Vagina (tissue), 2 donors: ENCODE results near the gene TSC22D2. TPM values are rescaled to one million over a fixed set of nuclear protein-coding genes. Genes with fewer than 3 reads are reported as not detected.

Experiments
- DNase-seq, 2 donors: peaks; one replicate each; pipeline ENCODE4 v3.0.0-alpha.2; 2017; ENCODE audit errors: extremely low spot score in 2 of 2
- H3K27ac ChIP-seq: fragments of 200-600 bp; sonication (generic); one replicate; pipeline ENCODE4 v1.5.1; 2019
- H3K27me3 ChIP-seq: fragments of 200-600 bp; sonication (generic); one replicate; pipeline ENCODE4 v1.5.1; 2019
- H3K36me3 ChIP-seq, 2 donors: fragments of 200-600 bp; sonication (generic); one replicate each; pipeline ENCODE4 v1.5.1; 2017 to 2019
- H3K4me1 ChIP-seq: fragments of 200-600 bp; sonication (generic); one replicate; pipeline ENCODE4 v1.5.1; 2019
- H3K4me3 ChIP-seq, 2 donors: fragments of 200-600 bp; sonication (generic); 1 replicate in 1 of 2; 2 replicates in 1 of 2; pipeline ENCODE4 v1.5.1; 2016 to 2019
- H3K9me3 ChIP-seq: fragments of 200-600 bp; sonication (generic); one replicate; pipeline ENCODE4 v1.5.1; 2019
- POLR2A ChIP-seq, 2 donors: fragments of 450-650 bp; IDR thresholded peaks; one replicate each; pipeline ENCODE4 v1.6.1; 2017; ENCODE audit warnings: antibody characterized with exemption in 2 of 2, mild to moderate bottlenecking in 2 of 2, moderate library complexity in 2 of 2
- POLR2AphosphoS5 ChIP-seq, 2 donors: sonication (generic); formaldehyde crosslinking; IDR thresholded peaks; one replicate each; pipeline ENCODE4 v1.9.0; 2017; ENCODE audit warnings: antibody characterized with exemption in 2 of 2, mild to moderate bottlenecking in 2 of 2, low read depth in 1 of 2; ENCODE audit not compliant: insufficient read depth in 1 of 2
- intact Hi-C: fragments of 100-400 bp; cut with DNase I; formaldehyde crosslinking; loops from one replicate; pipeline ENCODE4 v1.15.1; 2023
- total RNA-seq: library from RNA; depleted of rRNA; stranded (reverse); fragments of >200 nt; gene quantifications from one replicate; pipeline ENCODE4 v1.2.3, GENCODE V29; 2016
- TF ChIP-seq, protein P1 (sequence below), 3 experiments: fragments of 450-650 bp in 2 of 3; fragments of 200-600 bp in 1 of 3; sonication (generic) in 1 of 3; IDR thresholded peaks; one replicate each; pipeline ENCODE4 v1.5.1; 2017 to 2019; ENCODE audit warnings: antibody characterized with exemption in 3 of 3, mild to moderate bottlenecking in 2 of 3, moderate library complexity in 2 of 3

Gene TSC22D2
- total RNA-seq, 1 donor from 2014 or later: 35.6 TPM

DNA sequence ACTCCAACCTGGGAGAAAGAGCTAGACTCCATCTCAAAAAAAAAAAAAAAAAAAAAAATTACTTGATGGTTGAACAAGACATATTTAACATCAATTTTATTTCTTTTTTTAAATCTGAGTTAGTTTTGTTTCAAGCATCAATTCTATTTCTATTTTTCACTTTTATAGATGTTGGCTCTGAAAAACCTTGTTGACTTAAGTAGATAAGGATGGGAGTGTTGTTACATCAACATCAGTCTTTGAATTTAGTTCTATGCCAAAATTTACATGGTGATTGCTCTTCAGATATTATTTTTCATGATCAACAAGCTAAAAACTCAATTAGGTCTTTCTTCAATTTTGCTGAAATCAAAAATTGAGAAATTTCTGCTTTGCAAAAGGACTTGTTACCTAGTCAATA is 71.3 kb downstream of the TSC22D2 start:
- Histone ChIP-seq H3K36me3 (no peaks in the 10 kb centered on the region), H3K4me1 (no peaks in the 10 kb centered on the region), H3K4me3 (no peak overlapping the region), H3K27ac (no peak overlapping the region), H3K9me3 (no peaks in the 10 kb centered on the region), H3K27me3 (no peaks in the 10 kb centered on the region)
- intact Hi-C loops: no loop called here
- TF ChIP-seq POLR2AphosphoS5 (IDR thresholded peaks at IDR 0.05; ENCODE audit: insufficient read depth in 1 of 2, low read depth in 1 of 2): no peak
- no peak for TF ChIP-seq POLR2A (IDR thresholded peaks at IDR 0.05)
- TF ChIP-seq, protein P1, sequence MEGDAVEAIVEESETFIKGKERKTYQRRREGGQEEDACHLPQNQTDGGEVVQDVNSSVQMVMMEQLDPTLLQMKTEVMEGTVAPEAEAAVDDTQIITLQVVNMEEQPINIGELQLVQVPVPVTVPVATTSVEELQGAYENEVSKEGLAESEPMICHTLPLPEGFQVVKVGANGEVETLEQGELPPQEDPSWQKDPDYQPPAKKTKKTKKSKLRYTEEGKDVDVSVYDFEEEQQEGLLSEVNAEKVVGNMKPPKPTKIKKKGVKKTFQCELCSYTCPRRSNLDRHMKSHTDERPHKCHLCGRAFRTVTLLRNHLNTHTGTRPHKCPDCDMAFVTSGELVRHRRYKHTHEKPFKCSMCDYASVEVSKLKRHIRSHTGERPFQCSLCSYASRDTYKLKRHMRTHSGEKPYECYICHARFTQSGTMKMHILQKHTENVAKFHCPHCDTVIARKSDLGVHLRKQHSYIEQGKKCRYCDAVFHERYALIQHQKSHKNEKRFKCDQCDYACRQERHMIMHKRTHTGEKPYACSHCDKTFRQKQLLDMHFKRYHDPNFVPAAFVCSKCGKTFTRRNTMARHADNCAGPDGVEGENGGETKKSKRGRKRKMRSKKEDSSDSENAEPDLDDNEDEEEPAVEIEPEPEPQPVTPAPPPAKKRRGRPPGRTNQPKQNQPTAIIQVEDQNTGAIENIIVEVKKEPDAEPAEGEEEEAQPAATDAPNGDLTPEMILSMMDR (IDR thresholded peaks at IDR 0.05): no peak
- DNase-seq: no peak

DNA sequence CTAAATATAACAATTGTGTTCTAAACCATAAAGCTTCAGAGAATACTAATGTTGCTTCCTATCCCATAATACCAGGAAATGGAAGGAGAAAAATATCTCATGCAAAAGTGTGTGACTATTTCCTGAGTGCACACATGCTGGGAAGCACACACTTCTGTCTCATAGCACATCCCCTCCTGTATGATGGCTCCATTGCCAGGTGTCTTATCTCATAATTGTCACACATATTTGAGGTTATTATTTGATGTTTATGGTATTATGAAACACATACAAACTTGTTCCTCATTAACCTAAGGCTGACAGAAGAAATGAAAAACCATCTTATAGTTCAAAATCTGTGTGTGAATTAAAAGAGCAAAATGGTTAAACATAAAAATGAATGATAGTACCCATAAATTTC is 72.8 kb downstream of the TSC22D2 start:
- no peaks in the 10 kb centered on the region for H3K4me1 ChIP-seq
- no peak for DNase-seq
- H3K9me3 ChIP-seq: no peaks in the 10 kb centered on the region
- no peak overlapping the region for H3K4me3 ChIP-seq
- no peaks in the 10 kb centered on the region for H3K36me3 ChIP-seq
- TF ChIP-seq POLR2AphosphoS5 (IDR thresholded peaks at IDR 0.05; ENCODE audit: insufficient read depth in 1 of 2, low read depth in 1 of 2): no peak
- TF ChIP-seq, protein P1 (IDR thresholded peaks at IDR 0.05): no peak
- TF ChIP-seq POLR2A (IDR thresholded peaks at IDR 0.05): no peak
- no peak overlapping the region for H3K27ac ChIP-seq
- intact Hi-C loops: no loop called here
- no peaks in the 10 kb centered on the region for H3K27me3 ChIP-seq

DNA sequence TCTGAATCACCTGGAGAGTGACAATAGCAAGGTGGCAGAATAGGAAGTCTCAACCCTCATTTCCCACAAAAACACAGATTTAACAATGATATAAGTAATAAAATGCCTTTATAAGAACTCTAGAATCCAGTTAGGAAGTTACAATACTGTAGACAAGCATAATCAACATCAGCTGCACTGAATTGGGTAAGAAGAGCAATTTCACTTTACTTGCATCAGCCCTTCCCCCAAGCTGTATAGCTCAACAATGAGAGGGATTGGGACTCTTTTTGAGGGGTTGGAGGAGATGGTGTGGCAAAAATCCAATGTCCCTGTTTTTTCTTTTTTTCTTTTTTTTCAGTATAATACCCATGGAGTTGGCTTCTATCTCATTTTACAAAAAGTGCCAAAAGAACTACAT is 75.1 kb downstream of the TSC22D2 start:
- H3K4me3 ChIP-seq: no peak overlapping the region
- TF ChIP-seq POLR2A (IDR thresholded peaks at IDR 0.05) (no peak), POLR2AphosphoS5 (IDR thresholded peaks at IDR 0.05; ENCODE audit: insufficient read depth in 1 of 2, low read depth in 1 of 2) (no peak)
- TF ChIP-seq, protein P1 (IDR thresholded peaks at IDR 0.05): no peak
- intact Hi-C loops: no loop called here

DNA sequence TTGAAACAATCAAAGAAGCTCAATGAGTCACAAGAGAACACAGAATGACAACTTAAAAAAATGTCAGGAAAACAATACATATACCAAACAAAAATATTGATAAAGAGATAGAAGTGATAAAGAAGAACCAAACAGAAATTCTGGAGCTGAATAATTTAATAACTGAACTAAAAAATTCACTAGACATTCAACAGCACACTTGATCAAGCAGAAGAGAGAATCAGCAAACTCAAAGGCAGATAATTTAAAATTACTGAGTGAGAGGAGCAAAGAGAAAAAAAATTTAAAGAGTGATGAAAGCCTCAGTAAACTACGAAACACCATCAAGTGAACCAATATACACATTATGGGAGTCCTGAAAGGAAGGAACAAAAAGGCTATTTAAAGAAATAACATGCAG is 76.3 kb downstream of the TSC22D2 start:
- DNase-seq: no peak
- H3K4me3 ChIP-seq: no peak overlapping the region
- intact Hi-C loops: no loop called here
- H3K36me3 ChIP-seq: no peaks in the 10 kb centered on the region
- H3K27ac ChIP-seq: no peak overlapping the region
- no peaks in the 10 kb centered on the region for H3K4me1 ChIP-seq
- H3K27me3 ChIP-seq: no peaks in the 10 kb centered on the region
- no peak for TF ChIP-seq POLR2A (IDR thresholded peaks at IDR 0.05)
- TF ChIP-seq, protein P1 (IDR thresholded peaks at IDR 0.05): no peak
- peaks cover 7% of the 10 kb centered on the region for H3K9me3 ChIP-seq

More for the DNA sequence above, 75.1 kb downstream of the TSC22D2 start:
- H3K4me1 ChIP-seq: no peaks in the 10 kb centered on the region
- no peak overlapping the region for H3K27ac ChIP-seq
- H3K27me3 ChIP-seq: no peaks in the 10 kb centered on the region
- H3K36me3 ChIP-seq: no peaks in the 10 kb centered on the region
- DNase-seq: no peak
- peaks cover 7% of the 10 kb centered on the region for H3K9me3 ChIP-seq

DNA sequence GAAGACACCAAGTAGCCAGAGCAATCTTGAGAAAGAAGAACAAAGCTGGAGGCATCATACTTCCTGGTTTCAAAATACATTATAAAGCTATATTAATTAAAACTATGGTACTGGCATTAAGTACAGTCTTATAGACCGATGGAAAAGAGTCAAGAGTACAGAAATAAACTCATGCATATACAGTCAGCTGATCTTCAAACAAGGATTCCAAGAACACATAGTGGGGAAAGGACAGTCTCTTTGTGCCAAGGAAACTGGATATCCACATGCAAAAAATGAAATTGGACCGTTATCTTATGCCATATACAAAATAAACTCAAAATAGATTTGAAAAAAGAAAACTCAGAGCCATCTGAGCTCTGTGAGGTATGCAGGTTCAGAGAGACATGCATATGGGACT is 80.8 kb downstream of the TSC22D2 start:
- Histone ChIP-seq H3K4me3 (no peak overlapping the region), H3K9me3 (peaks cover 7% of the 10 kb centered on the region), H3K36me3 (no peaks in the 10 kb centered on the region), H3K27ac (no peak overlapping the region), H3K27me3 (no peaks in the 10 kb centered on the region), H3K4me1 (no peaks in the 10 kb centered on the region)
- intact Hi-C loops: no loop called here
- no peak for DNase-seq
- TF ChIP-seq POLR2A (IDR thresholded peaks at IDR 0.05) (no peak), POLR2AphosphoS5 (IDR thresholded peaks at IDR 0.05; ENCODE audit: insufficient read depth in 1 of 2, low read depth in 1 of 2) (no peak)
- TF ChIP-seq, protein P1 (IDR thresholded peaks at IDR 0.05): no peak
